Stimulated activated CD4-positive, alpha-beta T cell treated with anti-CD3 and anti-CD28 coated beads, Interleukin-2, amount 100 ng/mL, for 48 hours (primary cell): ENCODE data around the gene ABHD11.
A peak's percentile ranks its signal among the peaks of the same experiment; 100 is the strongest.
"Not testable (repeated sequence)": the region's sequence is repeated elsewhere in the genome, so short reads cannot be mapped to it uniquely, and the experiment has no call there.

ENCODE experiments used
- DNase-seq, 2 donors: peaks; one replicate each; pipeline ENCODE4 v3.0.0-alpha.2; 2020

ABHD11 gene

DNA sequence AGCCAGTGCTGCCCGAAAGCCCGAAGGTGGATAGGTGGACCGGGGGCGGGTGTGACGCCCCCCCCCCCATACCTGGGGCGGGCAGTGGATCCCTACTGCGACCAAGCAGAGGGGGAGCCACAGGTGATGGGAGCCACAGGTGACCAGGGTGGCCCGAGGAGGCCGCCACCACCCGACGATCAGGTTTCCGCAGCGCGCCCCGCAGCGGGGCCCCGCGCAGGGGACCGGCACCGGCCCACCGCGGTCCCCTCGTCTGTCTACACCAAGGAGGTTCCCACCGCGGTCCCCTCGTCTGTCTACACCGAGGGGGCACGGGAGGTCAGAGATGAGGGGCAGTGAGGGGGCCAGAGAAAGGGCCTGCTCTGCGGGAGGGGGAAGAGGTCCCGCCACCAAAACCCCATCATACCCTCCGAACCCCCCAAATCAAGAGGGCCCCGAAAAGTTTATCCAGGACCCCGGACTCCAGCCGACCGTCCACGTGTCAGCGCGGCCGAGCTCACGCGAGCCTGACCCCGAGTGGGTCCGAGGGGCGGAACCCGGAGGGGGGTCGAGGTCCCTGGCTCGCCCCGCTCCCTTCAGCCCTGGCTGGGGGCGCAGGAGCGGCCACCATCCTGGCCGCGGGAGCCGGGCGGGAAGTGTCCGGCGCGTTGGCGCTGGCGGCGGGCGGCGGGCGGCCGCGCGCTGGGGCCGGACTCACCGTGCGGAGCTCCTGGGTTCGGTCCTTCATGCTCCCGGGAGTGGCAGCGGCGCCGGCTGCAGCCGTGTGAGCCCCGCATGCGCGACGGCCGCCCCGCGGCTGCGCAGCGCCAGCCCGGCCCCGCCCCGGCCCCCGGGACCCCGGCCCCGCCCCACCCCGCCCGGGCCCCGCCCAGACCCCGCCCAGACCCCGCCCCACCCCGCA, 19.4 kb downstream of the ABHD11 start, which contains the start of gene STX1A:
Gene STX1A, minus strand, starts transcription at position 765 of the 901 bp plus-strand sequence. Its CDS starts 38 bp downstream, at position 727.
- peak; percentile 62 to 67 for DNase-seq

DNA sequence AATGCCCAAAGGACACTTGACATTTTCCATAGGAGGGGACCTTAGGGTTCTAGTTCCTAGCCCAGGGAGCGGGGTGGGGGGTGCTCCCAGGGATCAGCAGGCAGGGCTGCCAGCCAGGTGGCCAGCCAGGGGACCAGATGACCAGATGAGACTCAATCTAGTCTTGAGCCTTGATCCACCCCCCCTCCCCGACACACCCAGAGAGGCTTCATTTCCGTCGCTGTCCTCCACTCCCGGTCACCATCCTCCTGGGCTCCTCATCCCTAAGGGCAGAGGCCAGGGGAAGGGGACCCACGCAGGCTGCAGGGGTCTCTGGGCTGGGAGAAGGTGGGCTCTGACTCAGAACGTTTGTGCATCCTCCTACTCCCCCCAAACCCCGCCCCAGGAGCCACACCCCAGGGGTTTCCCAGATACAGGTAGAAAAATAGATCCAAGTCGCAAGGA, 20.1 kb downstream of the ABHD11 start:
- DNase-seq = no peak

DNA sequence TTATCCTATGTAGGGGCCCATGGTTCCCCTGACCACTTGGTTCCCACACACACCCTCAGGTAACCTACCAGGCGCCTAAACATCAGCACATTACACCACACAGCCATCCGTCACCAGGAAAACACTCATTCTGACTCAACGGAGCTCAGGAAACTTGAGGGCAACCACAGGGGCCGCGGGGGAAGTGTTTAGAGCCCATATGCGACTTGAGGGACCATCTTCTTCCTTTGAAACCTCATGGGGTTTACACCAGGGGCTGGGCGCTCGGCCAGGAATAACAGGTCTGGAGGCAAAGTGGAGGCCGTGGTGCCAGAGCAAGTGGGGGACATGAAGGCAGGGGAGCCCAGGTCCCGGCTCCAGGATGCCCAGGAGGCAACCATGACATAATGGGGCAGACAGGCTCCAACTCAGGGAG, 20.6 kb downstream of the ABHD11 start:
- peak; percentile 58 to 69 for DNase-seq

DNA sequence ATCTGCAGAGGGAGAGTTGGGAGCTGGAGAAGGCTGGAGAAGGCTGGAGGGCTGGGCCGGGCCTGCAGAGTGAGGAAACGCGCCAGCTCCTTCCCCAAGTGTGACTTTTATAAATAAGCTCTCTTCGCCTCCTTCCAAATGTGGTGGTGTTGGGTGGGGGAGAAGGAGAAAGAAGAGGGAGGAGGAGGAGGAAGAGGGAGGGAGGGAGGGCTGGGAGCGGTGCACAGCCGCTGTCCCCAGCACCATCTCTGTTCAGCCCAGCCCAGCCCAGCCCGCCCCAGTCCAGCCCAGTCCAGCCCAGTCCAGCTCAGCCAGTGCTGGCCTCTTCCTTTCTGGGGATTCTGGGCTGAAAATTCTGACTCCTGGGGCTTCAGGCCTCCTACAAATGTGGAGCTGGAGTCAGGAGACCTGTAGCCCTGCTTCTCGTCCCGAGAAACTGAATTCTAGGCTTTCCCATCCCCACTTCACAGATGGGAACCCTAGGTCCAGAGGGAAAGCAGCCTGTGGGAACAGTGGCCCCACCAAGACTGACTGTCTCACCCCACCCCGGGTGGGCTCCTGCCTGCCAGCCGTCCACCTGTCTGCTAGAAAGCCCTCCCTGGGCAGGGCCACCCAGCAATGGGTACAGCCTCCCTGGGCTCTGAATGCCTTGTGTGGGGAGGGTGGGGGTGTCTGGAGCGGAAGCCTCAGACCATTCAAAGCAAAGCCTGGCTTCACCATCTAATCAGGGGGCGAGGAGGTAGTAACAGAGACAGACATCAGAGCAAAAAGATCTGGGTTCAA, 21.4 kb downstream of the ABHD11 start:
- DNase-seq = no peak

DNA sequence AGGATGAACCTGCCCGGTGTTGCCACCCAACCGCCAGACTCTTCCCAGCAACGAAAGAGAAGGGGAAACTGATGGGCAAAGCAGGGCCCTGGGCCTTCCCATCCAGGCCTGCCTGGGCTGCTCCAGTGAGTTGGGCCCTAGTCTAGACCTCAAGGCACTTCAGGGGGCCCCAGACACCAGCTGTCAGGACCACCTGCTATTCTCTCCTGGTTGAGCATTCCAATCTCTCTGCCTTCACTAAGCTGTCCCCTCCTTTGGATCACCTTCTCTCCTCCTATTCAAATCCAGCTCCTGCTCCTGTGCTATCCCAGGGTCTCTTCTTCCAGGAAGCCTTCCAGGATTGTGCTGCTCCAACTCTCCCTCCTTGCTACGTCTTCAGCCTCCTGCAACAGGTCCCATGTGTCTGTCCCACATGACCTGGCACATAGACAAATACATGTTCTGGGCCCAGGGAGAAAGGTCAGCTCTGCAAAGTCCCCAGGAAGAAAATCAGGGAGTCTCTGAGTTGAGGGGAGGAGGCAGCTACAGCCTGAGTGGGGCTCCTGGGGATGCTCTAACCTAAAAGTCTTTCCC, 22.2 kb downstream of the ABHD11 start:
- DNase-seq = no peak

DNA sequence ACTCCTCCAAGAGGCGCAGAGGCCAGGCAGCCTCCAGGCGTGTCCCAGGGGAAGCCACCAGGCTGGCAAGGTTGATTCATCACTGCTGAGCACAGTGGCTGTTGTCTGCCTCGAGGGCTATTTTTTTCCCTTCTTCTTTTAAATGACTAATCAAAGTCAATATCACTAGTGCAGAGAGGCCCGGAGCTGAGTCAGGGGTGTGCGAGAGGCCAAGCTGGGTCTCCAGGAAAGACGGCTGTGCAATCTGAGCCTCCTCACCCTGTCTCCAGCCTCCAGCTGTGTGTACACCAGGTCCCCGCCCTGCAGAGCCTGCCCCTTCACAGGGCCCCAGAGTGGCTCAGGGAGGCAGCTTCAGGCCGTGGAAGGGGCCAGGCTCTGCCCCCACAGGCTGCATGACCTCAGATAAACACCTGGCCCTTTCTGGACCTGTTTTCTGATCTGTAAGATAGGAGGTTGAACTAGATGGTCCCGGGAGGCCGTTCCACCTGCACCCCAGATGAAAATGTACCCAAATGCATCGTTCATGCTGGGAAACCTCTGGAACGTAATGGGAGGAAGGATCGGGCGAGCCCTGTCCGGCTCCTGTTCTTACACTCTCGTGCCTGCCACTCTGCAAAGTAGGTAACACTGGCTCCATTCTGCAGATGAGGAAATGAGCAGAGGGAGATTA, 22.8 kb downstream of the ABHD11 start:
- DNase-seq = peak; percentile 60 to 62

DNA sequence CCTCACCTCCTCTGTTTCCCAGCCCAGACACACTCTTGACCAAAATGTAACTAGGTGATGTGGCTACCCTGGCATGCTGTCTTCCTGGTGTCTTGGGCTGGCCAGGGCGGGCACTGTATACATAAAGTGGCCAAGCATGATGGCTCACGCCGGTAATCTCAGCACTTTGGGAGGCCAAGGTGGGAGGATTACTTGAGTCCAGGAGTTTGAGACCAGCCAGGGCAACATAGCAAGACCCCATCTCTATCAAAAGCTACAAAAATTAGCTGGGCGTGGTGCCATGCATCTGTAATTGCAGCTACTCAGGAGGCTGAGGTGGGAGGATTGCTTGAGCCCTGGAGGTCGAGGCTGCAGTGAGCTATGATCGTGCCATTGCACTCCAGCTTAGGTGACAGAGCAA, 25.3 kb downstream of the ABHD11 start:
- not testable (repeated sequence) for DNase-seq

DNA sequence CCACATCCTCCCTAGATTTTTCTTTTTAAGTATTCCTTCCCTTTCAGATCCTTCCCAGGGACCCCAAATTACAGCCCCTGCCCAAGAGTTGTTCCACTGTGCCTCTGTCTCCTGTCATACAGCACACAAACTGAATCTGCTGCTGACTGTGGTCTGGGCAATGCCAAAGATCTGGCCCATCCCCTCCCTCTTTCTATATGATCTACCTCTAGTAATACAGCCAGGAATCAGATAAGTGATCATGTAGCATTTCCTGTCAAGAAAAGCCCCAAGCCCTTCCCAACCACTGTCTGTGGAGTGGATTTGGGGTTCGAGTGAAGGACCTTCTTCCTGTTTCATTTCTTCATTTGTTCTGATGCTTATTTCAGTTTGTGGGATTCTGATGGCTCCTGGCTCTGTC, 25.8 kb downstream of the ABHD11 start:
- no peak for DNase-seq

DNA sequence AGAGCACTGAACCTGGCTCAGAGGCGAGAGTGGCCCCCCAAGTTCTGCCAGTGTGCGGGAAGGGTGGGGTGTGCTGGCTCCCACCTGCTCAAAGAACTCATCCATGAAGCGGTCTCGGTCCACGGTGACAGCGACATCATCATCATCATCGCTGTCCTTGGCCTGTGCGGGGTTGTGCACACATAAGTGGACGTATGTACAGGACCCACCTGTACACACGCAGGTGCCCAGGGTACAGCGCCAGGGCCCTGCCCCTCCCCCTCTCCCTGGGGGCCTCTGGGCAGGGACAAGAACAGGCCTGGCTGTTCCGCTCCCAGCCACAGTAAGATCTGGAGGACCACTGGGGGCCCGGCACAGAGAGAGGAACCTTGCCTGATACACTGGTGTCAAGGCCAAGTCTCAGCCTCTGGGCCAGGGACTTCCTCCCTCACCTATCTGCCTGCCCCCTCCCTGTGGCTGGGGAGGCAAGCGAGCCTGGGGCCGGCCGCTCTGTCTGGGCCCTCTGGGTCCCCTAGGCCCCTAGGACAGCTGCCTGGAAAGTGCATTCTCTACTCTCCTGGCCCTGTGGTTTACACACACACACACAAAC, 29.5 kb downstream of the ABHD11 start:
- DNase-seq = no peak

DNA sequence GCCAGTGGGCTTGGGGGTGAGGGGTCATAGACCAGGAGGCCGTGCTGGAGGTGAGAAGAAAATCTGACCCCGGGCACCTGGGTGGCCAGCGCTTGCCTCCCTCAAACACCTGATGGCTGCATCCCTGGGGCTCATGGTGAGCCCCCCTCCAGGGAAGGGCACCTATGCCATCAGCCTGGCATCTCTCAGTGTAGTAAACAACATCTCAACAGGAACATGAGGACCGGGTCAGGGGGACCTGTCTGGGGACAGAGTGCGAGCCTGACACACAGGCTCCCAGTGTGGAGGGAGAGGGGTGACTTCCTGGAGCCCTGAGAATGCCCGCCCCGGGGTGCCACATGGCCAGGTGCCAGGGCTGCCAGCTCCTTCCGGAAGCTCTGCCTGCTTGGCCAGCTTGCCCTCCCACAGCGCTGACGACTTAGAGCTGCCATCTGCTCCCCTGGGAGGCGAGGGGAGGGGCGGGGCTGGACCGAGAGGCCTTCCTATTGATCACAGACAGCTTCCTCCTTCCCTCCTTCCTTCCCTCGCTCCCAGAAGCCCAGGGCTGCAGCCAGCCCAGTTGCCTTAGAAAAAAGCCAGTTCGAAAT, 31.5 kb downstream of the ABHD11 start:
- no peak for DNase-seq

DNA sequence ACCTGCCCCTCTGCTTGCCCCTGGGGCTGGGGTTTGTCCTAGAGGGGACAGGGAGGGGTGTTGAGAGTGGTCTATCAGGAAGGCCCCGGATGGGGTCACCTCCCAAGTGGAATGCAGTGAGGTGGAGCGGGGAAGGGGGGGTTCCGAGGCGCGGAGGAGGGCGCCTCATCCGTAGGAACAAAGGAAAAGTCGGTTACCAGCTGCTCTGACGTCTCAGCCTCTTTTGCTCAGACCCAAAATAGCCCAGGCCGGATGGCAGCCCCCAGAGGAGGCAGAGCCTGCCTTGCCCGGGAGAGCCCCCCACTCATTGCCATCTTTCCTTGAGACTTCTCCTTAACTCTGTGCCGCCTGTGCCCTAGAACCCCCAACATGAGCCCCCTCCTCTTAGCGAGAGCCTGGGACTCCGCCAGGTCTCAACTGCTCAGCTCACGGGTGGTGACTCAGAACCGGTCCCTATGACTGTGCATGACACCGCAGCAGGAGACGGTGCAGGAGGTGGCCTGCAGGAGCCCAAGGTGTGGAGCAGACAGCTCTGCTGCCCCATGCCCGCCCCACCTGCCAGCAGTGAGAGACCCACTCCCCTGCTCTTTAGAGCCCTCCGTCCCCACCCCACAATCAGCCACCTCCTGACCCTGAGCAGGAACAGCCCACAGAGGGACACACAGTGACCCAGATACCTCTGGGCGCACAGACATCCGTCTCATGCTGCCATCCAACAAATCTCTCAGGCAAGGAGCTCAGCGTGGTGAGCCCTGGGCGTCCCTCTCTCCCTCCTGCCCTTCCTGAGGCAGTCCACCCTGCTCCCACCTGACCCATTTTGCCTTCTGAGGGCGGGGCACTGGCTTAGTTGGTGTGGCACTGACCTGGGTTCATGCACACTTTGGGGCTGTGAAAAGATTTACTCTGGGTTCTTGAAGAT, 32.2 kb downstream of the ABHD11 start:
- DNase-seq = peak in 1 of 2 donors; percentile 36

DNA sequence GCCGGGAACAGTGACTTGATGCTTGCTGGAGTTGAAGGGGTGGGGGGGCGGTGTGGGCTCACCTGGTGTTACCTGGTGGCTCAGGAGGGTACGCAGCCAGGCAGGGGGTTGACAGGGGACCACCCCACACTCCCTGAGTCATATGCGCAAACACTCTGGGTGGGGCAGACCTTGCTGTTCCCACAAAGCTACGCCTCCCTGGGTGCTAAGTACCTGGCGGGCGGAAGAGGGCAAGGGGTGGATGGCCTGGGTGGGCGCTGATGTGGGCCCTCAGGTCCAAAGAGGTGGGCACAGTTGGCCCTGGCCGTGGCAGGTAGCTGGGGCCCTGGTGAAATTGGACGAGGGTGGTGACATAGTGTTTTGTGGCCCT, 33.1 kb downstream of the ABHD11 start:
- no peak for DNase-seq

DNA sequence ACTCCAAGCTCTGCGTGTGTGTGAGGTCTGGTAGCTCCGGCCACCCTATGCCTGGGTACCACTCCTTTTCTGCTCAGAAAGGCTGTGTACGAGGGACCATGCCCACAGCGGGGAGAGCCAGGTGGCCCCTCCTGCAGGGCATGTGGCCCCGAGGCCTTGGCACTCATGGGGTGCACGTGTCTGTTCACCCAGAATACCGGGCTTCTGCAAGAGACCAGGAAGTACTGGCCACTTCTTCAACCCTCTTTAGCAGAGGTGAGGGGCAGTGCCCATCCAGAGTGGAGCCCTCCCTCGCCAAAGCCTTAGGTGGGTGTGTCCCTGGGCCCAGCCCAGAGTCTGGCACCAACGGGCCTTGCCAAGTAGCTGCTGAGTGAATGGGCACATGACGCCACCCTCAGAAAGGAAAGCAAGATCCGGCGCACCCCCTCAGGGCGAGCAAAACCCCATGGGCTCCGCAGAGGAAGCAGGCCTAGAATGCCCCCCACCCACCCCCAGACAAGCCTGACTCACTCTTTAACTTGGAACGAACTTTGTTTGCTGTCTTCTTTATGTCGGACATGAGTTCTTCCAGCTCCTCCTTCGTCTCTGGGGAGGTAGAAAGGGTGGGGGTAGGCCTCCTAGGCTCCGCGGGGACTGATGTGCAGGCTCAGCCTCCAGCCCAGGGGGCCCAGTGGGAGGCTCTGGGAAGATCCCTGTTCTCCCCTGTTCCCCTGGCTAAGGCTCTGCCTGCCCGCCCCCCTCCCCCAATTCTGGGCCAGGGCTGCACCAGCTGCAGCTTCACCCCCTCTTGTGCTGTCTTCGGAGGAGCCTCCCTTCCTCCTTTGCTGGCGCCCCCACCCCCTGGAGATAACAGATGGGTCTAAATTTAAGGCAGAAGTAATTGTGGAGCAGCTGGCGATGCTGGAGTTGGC, 33.7 kb downstream of the ABHD11 start:
- no peak for DNase-seq

DNA sequence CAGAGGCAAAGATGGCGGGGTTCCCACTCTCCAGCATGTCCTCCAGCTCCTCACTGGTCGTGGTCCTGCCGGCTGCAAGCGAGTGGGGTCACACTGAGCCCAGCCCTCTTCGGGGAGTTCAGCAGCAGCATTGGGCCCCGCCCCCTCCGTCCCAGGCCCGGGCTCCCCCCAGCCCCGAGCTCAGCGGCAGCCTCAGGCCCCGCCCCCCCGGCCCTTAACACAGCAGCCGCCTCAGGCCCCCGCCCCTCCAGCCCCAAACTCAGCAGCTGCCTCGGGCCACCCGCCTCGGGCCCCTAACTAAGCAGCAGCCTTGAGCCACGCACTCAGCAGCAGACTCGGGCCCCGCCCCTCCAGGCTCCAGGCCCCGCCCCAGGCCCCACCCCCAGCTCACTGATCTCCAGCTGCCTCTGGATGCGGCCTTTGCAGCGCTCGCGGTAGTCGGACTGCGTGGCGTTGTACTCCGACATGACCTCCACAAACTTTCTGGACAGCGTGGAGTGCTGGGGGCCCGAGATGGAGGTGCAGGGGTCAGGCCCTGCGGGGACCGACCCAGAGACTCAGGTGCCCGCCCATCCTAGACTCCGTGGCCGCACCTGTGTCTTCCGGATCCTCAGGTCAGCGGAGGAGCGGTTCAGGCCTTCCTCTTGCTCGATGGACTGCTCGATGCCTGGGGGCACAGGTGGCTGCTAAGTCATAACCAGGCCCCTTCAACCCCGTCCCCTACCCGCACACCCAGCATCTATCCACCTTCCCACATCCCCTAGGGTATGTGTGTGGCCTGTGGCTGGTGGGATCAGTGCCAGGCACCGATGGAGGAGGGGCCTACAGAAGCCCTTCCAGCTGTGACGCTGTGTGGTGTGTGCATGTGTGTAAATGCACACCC, 34.6 kb downstream of the ABHD11 start:
- peak; percentile 23 to 47 for DNase-seq

DNA sequence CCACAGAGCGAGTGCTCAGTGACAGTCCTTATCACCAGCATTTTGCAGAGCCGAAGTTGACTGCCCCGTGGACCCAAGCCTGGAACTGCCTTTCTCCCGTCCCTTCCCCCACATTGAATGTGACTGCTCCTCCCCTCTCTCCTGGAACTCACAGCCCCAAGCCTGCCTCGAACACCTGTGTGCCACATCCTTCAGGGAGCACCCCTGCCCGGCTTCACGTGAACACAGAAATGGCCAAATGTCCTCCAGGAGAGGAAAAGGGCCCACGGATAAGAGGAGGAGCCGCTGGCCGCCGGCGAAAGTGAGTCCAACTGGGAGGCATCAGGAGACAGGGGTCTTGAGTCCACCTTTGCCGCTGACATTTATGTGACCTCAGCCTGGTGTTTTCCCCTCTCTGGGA, 35.4 kb downstream of the ABHD11 start:
- DNase-seq = no peak

DNA sequence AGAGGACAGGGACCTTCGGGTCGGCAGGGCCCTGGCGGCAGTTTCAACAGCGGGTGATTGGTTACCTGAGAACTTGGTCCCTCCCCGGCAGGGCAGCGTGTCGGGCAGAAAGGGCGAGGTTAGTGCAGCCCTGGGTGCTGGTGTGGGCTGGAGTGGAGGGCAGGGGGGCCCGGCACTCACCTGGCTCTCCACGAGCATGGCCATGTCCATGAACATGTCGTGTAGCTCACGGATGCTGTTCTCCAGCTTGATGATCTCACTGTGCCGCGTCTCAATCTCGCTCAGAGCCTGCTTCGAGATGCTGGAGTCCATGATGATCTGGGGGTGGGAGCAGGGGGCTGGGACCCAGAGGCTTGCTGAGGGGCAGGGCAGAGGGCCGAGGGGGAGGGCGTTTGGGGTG, 35.9 kb downstream of the ABHD11 start:
- DNase-seq = no peak

DNA sequence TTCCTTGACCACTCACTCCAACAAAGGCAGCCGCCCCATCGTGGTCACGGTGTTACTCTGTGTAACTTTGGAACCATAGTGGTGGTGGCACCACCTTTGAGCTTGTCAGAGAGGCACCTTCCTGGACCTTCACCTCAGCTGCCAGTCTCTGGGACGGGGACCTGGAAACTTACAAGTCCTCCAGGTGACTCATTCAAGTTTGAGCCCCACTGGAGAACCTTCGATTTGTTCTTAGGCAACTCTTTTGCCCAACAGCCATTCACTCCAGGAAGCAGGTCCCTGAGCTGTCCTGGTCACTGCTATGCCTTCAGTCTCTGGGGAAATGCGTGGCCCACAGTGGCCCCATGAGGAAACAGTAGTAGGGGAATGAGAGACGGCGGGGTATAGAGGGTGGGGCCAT, 36.4 kb downstream of the ABHD11 start:
- no peak for DNase-seq

DNA sequence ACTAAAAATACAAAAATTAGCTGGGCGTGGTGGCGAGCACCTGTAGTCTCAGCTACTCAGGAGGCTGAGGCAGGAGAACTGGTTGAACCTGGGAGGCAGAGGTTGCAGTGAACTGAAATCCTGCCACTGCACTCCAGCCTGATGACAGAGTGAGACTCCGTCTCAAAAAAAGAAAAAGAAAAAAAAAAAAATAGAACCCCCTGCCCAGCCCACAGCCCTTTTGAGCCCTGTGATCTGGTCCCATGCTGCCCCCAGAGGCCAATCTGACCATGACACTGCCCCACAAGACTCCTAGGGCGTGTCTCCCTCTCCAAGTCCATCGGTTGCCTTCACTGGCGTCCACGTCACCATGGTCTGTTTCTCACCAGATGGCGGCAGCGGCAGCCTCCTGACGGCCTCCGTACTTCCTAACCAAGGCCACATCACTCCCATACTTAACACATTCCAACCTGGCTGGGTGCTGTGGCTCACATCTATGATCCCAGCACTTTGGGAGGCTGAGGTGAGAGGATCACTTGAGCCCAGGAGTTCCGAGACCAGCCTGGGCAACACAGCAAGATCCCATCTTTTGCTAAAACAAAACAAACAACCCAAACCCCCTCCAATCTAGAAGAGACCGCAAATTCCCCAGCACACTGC, 37.1 kb downstream of the ABHD11 start:
- peak in 1 of 2 donors; percentile 36 for DNase-seq
